Measurements from ENCODE around the gene ATP6V0D1.

ATP6V0D1 gene

DNA sequence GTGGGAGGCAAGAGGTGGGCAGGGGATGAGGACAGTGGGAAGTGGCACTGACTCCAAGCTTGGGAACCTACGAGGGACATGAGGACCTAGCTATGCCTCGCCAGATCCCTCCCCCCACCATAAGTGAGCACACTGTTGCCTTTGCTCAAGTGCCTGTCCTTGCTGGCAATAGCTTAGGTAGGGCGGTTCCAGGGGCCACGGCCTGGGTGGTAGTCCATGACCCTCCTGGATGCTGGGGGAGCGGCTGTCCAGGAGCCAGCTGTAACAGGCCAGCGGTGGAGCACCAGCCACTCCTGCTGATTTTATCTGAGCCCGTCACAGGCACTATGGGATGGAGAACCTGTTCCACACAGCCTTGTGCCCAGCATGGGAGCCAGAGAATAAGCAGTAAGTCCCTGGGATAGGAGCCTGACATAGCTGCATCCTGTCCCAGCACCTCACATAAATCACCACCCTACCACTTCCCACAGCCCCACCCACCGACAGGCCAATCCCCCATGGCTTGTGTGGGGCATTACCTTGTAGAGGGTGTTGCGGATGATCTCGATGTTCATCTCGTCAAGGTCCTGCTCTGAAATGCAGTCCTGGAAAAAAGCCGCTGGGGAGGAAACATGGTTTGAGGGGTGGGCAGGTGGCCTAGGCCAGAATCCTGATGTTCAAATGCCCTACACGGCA is 38.2 kb downstream of the ATP6V0D1 start:
- DNase-seq, result no peak

DNA sequence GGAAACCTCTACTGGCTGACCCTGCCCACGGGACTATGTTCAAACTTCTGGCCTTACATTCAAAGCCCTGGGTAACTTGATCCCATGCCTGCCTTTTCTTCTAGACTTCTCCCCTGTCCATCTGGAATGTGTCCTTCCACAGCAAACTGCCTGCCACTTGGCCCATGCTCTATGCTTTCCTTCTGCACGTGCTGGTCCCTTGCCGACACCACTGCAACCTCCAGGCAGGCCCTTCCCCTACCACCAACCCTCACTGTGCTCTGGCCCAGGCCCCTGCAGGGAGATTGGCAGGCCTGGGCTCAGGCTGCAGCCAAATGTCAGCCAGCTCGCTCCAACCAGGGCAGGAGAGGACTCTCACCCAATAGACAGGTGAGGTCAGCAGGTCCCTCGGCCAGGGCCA is 39.0 kb downstream of the ATP6V0D1 start:
- DNase-seq, result no peak

DNA sequence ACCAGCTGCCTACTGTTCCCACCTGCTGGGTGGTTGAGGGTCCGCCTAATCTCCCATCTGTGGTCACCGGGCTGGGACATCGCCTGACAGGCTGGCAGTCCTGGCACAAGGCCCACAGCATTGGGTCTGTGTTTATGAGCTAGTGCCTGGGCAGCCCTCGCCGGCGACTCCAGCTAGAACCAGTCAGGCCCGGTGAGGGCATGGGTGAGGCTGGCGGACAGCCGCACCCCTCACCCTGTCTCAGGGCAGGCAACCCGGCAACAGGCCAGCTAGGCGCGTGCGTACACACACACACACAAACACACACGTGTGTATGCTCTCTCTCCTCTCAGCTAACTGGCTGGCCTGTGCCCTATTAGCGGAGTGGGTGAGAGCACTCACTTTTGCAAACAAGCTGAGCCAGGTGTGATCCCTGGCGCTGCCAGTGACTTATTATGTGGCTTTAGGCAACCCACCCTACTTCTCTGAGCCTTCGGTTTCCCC is 39.6 kb downstream of the ATP6V0D1 start:
- DNase-seq, result peak; percentile 81

DNA sequence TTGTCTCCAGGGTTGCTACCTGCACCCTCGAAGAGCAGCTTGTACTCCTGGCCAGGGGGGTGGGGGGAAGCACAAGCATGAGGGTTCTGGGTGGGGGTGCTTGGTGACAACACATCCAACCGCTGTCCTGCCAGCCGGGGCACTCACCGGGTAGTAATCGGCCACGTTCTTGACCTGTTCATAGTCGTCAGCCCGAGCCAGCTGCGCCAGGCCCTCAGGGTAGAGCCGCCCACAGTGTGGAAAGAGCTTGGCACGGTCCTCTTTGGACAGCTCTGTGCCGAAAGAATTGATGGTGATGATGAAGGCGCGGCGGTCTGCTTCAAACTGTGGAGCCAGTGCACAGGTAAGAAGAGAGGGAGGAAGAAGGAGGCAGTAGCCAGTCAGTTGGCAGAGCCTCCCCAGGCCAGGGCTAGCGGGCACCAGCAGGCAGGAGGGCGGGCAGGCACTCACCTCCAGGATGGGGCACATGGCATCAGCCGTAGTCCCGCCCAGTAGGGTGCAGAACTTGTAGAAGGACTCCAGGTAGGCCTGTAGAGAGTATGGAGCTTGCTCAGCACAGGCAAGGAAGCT is 42.0 kb downstream of the ATP6V0D1 start:
- no peak for DNase-seq

DNA sequence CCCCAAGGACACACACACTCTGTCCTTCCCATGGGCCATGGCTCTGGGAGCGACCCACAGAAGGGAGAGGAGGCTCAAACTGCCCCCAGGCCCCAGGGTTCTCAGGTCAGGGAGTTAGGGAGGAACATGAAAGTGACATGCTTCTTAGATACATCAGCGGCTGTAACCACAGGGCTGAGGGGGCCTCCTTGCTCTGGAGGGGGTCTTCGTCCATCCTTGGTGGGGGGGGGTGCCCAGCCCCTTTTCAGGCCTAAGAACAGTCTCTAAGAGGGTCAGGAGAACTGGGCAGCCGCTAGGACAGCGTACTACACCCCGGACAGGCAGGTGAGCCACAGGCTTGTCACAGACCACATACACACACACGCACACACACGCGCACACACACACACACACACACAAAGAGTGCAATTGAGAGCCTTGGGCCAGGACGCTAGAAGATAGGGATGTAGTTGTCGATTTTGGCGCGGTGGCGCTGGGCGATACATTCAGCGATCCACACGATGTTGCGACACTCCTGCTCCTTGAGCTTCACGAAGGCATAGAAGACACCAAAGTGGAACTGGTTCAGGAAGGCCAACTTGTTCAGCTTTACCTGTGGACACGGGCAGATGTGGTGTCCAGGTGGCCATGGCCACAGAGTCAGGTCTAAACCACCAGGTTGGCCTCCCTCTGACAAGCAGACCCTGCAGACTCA is 42.7 kb downstream of the ATP6V0D1 start:
- DNase-seq, result no peak

DNA sequence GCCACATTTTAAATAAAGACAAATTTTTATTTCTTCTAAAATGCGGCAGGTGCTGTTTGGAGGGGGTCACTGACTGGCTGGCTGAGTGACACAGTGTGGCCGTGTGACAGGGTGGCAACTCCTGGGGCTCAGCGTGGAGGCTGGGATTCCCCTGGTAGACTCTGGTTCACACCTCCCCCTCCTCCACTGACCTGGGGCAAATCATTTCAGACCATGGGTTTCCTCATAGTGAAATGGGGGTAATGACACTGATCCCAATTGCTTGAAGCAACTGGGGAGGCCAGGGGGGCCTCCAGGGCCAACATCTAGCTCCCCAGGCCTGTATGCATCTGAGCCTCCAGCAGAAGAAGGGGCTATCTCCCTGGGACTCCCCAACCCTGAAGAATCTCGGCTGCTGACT is 43.4 kb downstream of the ATP6V0D1 start:
- no peak for DNase-seq

DNA sequence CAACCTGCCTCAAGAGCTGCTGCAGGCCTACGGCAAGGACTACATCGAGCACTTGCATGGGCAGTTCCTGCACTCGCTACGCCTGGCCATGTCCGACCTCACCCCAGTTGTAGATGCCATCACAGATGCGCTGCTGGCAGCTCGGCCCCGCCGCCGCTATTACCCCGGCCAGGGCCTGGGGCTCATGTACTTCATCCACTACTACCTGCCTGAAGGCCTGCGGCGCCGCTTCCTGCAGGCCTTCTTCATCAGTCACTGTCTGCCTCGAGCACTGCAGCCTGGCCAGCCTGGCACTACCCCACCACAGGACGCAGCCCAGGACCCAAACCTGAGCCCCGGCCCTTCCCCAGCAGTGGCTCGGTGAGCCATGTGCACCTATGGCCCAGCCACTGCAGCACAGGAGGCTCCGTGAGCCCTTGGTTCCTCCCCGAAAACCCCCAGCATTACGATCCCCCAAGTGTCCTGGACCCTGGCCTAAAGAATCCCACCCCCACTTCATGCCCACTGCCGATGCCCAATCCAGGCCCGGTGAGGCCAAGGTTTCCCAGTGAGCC is 44.2 kb downstream of the ATP6V0D1 start:
- DNase-seq, result no peak

DNA sequence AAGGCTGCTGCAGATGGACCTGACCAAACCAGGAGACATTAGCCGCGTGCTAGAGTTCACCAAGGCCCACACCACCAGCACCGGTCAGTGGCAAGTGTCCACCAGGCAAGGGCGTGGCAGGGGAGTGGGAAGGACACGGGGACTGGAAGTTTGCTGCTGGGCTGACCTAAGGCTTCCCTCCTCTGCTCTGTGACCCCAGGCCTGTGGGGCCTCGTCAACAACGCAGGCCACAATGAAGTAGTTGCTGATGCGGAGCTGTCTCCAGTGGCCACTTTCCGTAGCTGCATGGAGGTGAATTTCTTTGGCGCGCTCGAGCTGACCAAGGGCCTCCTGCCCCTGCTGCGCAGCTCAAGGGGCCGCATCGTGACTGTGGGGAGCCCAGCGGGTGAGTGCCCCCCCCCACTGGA is 45.2 kb downstream of the ATP6V0D1 start:
- no peak for DNase-seq

DNA sequence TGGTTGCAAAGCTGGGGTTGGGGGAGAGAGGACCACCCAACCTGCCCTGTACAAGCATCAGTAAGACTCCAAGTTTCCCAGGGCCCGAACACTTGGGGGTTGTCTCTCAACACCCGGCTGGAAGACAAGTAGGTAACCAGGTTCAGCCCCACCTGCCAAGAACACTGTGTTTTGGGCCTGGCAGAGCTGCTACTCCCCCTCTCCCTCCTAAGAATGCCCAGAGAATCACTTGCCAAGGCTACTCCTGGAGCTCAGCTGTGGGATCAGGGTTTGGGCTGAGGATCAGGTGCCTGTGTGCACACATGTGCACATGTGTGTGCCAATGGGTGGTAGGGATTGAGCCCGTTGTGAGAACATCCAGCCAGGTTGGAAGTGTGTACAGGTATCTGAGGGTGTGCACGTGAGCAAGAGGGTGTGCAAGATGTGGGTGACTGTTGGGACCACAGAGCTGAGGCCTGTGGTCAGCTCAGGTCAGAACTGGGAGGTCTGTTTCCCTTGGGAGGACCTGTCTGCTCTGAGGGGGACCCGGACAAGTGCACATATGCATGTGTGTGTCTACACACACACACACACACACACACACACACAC is 47.7 kb downstream of the ATP6V0D1 start:
- no peak for DNase-seq

DNA sequence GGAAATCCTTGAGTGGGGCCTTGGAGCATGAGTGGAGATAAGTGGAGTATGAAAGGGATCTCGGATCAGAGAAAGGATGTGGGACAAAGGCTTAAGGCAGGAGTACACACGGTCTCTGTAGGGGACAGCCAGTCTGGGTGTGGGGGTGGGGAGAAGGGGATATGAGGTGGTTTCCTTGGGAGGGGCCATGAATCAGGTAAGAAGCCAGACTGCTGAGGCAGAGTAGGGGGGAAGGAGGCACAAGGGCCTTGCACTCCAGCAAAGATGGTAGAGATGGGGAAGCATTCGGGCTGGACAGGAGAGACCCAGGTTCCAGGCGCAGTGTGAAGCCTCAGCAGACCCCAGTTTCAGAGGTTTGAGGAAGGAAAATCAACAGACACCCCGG is 48.5 kb downstream of the ATP6V0D1 start:
- no peak for DNase-seq

DNA sequence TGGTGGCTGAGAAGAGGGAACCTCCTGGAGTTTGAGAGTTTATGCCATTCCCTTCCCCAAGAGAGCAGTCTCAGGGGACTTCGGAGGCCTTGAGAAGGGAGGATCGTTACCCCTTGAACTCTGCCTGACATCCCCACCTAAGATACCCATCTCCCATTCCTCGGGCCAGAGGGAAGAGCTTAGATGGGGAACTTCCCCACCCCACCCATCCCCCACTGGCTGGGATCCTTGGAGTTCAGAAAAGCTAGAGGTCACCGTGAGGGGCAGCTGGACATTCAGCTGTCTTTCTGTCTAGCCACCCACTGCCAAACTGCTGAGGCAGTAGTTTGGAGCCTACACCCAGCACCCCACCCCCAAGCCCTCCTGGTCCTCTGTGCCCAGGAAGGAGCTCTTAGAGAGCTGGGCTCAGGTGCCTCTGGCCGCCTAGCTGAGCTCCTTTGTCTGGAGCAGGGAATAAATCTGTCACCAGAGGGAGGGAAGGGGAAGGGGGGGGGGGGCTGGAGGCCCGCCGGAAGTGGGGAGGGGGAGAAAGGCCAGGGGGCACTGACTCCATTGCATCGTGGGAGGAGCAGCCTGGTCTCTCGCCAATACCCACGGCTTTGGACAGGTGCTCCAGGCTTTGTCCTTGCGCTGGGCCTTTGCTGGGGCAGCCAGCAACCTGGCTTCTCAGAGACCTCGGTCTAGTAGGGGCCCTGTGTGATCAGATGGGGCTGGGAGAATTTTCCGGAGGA is 49.0 kb downstream of the ATP6V0D1 start:
- DNase-seq, result no peak

DNA sequence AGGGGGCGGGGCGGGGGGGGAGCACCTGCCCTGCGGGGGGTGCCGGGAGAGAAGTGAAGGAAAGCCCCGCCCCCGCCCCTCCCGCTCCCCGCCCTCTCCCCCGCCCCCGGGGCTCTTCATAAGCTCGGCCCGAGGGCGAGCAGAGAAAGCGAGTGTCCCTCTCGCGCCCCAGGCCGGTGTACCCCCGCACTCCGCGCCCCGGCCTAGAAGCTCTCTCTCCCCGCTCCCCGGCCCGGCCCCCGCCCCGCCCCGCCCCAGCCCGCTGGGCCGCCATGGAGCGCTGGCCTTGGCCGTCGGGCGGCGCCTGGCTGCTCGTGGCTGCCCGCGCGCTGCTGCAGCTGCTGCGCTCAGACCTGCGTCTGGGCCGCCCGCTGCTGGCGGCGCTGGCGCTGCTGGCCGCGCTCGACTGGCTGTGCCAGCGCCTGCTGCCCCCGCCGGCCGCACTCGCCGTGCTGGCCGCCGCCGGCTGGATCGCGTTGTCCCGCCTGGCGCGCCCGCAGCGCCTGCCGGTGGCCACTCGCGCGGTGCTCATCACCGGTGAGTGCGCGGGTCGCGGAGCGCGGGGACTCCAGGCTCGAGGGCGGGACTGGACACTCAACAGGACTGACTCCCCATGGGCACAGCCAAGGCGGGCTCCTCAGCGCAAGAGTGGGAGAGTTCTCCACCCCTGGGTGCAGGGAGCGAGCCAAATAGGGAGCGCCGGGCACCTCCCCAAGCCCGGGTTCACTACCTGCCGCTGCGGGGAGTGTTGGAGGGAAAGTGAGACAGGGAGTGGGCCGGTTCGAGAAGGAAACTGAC is 49.8 kb downstream of the ATP6V0D1 start, which contains the start of gene HSD11B2:
Gene HSD11B2 (plus strand): TSS at position 145 of the 798 bp plus-strand sequence. CDS start 128 bp downstream, at position 273.
- peak; percentile 55 for DNase-seq

DNA sequence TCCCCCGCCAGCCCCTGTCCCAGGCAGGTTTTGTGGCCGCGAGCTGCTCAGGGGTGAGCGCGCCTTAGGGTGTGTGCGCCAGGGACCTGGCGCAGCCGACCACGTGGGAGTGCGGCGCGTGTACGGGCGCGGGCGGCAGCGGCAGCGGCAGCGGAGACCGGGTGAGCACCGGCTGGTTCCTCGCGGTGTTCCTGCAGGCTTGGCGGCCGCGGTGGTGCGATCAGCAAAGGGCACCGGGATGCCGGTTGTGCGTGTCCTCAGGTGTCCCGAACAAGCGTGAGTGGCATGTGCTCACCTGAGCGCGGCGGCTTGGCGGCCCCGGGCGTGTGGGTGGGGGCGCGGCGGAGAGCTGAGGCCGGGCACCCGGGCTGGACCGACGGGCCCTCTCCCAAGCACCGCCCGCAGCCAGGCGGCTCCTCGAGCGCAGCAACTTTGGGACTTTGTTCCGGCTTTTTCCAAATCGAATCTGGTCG is 50.4 kb downstream of the ATP6V0D1 start:
- DNase-seq, result no peak

DNA sequence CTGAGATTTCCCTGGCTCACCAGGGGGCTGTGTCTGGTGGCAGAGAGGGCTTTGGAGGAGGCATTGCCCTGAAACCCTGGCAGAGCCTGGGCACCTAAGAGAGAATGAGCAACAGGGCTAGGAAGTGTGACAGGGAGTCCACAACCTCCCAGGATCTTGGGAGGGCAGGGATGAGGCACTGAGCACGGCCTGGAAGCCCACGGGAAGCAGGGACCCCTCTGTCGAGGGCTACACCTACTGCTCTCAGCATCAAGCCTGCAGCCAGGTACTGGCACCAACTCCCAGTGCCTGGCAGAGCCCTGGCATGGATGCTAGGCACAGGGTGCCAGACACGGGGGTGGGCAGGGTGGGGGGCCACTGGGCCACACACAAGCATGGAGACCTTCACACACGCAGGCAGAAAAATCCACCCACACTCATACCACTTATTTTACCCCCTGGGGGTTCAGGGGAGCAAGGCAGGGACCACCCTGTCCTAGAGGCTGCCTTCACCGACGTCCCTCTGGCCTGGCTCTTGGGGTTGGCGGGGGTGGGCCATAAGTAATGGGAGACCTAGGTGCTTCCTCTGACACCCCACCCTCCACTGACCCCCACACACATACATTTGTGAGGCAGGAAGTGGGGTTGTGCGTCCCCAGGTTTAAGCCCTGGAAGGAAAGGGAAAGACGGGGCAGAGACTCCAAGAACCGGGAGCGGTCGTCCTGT is 51.0 kb downstream of the ATP6V0D1 start:
- no peak for DNase-seq

DNA sequence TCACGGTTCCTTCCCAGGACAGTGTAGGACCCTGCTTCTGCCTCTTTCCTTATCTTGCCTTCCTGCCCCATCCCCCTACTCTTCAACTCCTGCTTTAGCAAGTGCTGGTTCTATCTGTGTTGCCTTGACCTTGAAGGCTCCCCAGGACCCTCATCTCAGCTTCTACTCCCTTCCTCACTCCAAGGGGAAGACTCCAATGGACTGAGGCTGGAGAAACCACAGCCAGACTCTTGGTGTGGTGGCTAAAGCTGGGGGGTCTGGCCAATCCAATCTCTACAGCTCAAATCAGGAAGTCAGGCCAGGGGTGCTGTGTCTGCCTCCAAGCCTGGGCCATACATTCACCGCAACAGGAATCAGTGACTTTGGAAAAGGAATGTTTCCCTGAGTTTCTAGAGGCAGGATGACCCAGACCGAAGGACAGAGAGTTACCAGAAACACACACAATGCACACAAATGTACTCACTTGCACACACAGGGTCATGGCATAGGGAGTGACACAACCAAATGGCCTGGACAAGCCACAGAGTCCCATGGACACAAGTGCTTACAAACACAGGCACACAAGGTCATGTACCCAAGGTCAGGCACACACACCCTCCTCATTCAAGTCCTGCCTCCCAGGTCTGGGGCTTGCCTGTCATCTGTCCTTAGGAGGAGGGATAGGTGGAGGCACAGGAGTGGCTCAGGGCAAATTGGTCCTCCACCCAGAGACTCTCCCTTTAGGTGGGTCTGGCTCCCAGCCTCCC is 51.7 kb downstream of the ATP6V0D1 start:
- DNase-seq, result no peak

DNA sequence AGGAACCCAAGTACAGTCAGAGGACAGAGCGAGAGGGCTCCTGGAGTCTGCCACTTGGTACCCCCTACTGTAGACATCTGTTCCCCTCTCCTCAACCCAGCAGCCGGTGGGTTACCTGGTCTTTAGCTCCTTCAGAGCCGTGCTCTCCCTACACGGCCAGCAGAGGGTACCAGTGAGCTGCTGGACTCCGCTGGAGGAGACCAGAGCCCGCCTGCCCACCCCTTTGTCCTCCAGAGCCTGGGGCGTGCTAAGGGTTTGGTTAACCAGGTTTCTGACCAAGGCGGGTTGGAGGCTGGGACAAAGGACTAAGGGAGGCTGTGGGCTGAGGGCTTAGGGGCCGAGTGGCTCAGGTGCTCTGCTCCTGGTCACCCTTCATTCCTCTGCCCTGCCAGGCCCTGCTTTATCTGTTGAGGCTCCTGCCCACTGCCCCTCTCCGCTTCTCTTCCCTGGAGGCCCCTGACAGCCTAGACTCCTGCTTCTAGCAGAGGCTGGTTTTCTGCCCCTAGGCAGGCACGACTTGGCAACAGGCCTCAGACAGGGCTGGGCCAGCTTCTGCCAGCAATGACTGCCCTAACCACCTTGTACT is 52.7 kb downstream of the ATP6V0D1 start:
- peak; percentile 31 for DNase-seq

DNA sequence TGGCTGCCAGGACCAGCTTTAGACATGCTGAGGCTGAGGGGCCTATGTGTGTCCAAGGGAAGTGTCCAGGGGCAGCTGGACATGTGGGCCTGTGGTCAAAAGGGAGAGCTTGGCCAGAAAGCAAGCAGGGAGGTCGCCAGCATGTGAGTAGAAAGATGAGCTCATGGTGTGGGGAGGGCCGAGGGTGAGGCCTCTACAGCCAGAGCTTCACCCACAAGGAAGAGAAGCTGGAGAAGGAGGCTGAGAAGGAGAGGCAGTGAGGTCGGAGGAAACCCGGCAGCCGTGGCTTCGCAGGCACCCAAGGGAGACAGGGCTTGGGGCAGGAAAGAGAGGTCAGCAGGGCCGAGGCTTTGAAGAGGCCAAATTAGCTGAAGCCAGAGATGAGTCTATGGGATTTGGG is 54.0 kb downstream of the ATP6V0D1 start:
- no peak for DNase-seq

DNA sequence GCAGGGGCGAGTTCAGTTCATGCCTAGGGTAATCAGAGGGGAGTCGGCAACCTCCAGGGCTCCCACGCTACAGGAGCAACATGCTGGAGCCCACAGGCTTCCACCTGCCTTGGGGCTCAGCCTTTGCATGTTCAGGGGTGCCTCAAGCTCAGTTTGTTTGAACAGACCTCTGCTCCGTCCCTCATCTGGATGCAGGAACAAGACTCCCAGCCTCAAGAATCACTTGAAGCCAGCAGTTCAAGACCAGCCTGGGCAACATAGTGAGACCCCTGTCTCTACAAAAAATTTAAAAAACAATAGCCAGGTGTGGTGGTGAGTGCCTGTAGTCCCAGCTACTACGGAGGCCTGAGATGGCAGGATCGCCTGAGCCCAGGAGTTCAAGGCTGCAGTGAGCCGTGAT is 54.9 kb downstream of the ATP6V0D1 start:
- no peak for DNase-seq

DNA sequence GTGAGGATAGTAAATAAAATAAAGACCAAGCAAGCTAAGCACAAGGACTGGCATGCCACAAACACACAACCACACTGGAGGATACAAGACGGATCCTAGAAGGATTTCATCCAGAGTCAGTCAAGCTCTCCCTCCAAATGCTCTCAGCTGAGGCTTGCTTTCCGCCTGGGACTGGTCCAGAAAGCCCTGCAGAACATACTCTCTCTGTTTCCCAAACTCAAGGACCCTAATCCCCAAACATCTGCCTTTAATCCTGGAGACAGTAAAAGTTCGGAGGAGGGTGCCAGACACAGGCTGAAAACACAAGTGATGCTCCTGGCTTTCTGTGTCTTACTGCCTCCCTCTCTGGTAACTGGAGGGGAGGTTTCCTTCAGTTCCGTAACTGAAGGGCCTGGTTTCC is 55.4 kb downstream of the ATP6V0D1 start:
- no peak for DNase-seq

DNA sequence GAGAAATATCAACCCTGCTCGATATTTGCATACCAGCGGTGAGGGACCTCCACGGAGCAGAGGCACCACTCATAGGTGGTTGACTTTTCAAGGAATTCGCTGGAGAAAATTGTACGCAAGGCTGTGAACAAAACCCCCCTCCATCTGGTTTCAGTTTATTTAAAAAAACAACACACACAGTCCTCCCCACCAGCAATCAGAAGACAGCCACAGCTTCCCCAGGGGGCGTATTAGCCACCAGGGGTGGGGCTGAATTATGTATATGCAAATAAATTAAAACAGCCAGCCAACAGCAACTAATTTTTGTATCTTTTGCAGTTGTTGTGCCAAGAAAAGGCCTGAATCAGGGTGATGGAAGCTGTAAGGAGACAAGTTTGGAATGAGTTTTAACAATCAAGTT is 55.9 kb downstream of the ATP6V0D1 start:
- no peak for DNase-seq

Measured in NCI-H1105 (cell line).